Pancreas (tissue), 10 donors: ENCODE data around the gene DIP2C. TPM values are rescaled to one million over a fixed set of nuclear protein-coding genes. Genes with fewer than 3 reads are reported as not detected.
"Not testable (repeated sequence)": the region's sequence is repeated elsewhere in the genome, so short reads cannot be mapped to it uniquely, and the experiment has no call there.

Experiments used
- ATAC-seq, 4 donors: fragments of 200-7000 bp; cut with Tn5 transposase; one replicate each; pipeline versions ENCODE4 v1.8.0 to v1.9.1; 2020; ENCODE audit warnings: mild to moderate bottlenecking in 4 of 4, moderate library complexity in 4 of 4
- DNase-seq, 6 donors: peaks; one replicate each; pipeline ENCODE4 v3.0.0-alpha.2; 2020
- FAIRE-seq: peaks from 2 replicates; lab custom pipeline; 2012; peaks lifted over from hg19 to GRCh38; lab: Jason Lieb, UNC
- H3K27ac ChIP-seq, 4 donors: fragments of 200-600 bp; sonication (generic); 1 replicate in 3 of 4; 2 replicates in 1 of 4; pipeline versions ENCODE4 v1.5.0 to v1.8.0; 2020
- H3K27me3 ChIP-seq, 4 donors: fragments of 200-600 bp; one replicate each; pipeline ENCODE4 v1.8.0; 2021
- H3K36me3 ChIP-seq, 3 donors: fragments of 200-600 bp; sonication (generic) in 1 of 3; one replicate each; pipeline versions ENCODE4 v1.5.0 to v1.8.0; 2020 to 2021
- H3K4me1 ChIP-seq, 3 donors: fragments of 200-600 bp; one replicate each; pipeline ENCODE4 v1.8.0; 2021
- H3K4me3 ChIP-seq, 4 donors: fragments of 200-600 bp; sonication (generic) in 2 of 4; one replicate each; pipeline versions ENCODE4 v1.5.0 to v1.8.0; 2020 to 2021
- H3K9me3 ChIP-seq, 4 donors: fragments of 200-600 bp; one replicate each; pipeline ENCODE4 v1.8.0; 2021
- WGBS, 2 donors: extraction: QIAGEN DNeasy Blood & Tissue Kit; methylation state at CpG; one replicate each; pipeline ENCODE4 v1.1.7; 2013; 5-methylcytosine and 5-hydroxymethylcytosine counted together
- intact Hi-C, 3 donors: fragments of 100-400 bp; cut with DNase I; formaldehyde crosslinking; loops; one replicate each; pipeline versions ENCODE4 v1.11.1 to v1.14.2; 2022
- polyA plus RNA-seq, 2 donors: library from polyadenylated mRNA; stranded (reverse); fragments of 200-250 nt; gene quantifications; one replicate each; pipeline ENCODE4 v1.2.3, GENCODE V29; 2013
- total RNA-seq, 6 donors: library from RNA; stranded (reverse); fragmentation: NEBNext Ultra II Directional in 4 of 6; extraction: Animal tissue kit (Norgen Biotek cat#: 25700) in 4 of 6; gene quantifications; one replicate each; pipeline versions ENCODE4 v1.2.1 to v1.2.4, GENCODE V29; 2021 to 2023
- TF ChIP-seq, protein P1 (sequence below), 4 donors: fragments of 200-600 bp; sonication (generic) in 3 of 4; IDR thresholded peaks; one replicate each; pipeline versions ENCODE4 v1.5.0 to v1.8.0; 2021; ENCODE audit warnings: antibody characterized with exemption in 4 of 4
- donor health status: healthy with polysubstance abuse.
- donor health status: DM: no; HTN: no; CAD: no; lungs with moderate emphysema.
- donor health status: DM: no; HTN: no; CAD: no.
- donor health status: control.
- donor health status: control.
- donor health status: Bipolar disorder and iron deficiency.
- donor health status: DM: yes; HTN: yes; CAD: no.
- donor health status: DM: no; HTN: no; CAD: no.
- donor health status: DM: no; HTN: no; CAD: no.
- donor health status: DM: yes; HTN: yes; CAD: no.

The DIP2C gene
- total and polyA plus RNA-seq, 8 donors, result 4.3 to 11.8 (median 7.3) TPM

DNA sequence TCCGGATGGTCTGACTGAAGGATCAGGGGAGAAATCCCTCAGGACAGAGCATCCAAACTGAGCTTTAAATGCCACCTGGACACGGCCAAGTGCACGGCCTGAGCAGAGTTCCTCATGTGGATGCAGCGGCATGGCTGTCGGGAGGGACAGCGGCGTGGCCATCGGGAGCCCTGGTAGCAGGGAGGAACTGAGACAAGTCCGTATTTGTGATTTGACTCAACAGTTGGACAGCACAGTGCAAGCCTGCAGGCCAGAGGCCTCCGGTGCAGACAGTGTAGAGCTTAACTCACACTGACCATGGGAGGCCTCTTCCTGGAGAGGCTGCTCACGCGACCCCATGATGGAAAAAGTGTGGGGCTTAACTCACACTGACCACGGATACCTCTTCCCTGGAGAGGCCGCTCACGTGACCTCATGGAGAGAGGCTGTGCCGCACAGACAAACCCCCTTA is 207.4 kb downstream of the DIP2C start:
- H3K4me3 ChIP-seq, result no peak overlapping the region
- intact Hi-C loops, result no loop called here
- H3K4me1 ChIP-seq, result peaks cover 0 to 5% (median 0%) of the 10 kb centered on the region in 3 donors
- no peaks in the 10 kb centered on the region for H3K9me3 ChIP-seq
- H3K27ac ChIP-seq, result no peak overlapping the region
- WGBS, 2 donors, result 95 to 97% methylated on average over 16 of the region's 16 CpGs
- peaks cover 0 to 10% (median 0%) of the 10 kb centered on the region in 3 donors for H3K36me3 ChIP-seq
- TF ChIP-seq, protein P1, sequence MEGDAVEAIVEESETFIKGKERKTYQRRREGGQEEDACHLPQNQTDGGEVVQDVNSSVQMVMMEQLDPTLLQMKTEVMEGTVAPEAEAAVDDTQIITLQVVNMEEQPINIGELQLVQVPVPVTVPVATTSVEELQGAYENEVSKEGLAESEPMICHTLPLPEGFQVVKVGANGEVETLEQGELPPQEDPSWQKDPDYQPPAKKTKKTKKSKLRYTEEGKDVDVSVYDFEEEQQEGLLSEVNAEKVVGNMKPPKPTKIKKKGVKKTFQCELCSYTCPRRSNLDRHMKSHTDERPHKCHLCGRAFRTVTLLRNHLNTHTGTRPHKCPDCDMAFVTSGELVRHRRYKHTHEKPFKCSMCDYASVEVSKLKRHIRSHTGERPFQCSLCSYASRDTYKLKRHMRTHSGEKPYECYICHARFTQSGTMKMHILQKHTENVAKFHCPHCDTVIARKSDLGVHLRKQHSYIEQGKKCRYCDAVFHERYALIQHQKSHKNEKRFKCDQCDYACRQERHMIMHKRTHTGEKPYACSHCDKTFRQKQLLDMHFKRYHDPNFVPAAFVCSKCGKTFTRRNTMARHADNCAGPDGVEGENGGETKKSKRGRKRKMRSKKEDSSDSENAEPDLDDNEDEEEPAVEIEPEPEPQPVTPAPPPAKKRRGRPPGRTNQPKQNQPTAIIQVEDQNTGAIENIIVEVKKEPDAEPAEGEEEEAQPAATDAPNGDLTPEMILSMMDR (IDR thresholded peaks at IDR 0.05), result no peak
- DNase-seq (no peak), FAIRE-seq (no peak), ATAC-seq (no peak)
- no peaks in the 10 kb centered on the region for H3K27me3 ChIP-seq

DNA sequence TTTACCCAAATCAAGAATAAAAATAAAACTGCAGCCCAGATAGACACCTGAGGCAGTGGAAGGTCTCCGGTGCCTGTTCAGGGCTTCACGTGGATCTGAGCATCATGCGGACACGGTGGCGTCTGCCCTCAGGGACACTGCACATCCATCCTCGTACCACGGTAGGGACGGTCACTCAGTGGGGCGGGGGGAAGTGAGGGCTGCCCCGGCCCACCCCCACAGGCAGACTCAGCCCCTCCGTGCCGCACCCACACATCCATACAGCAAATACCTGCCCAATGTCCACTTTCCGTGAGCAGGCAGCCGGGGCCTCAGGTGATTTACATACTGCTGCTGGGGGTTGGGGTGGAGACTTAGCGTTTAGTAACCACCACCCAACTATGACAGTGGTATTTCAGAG is 207.8 kb downstream of the DIP2C start:
- Histone ChIP-seq H3K36me3 (peaks cover 0 to 10% (median 0%) of the 10 kb centered on the region in 3 donors), H3K9me3 (no peaks in the 10 kb centered on the region), H3K27ac (no peak overlapping the region), H3K4me1 (peaks cover 0 to 5% (median 0%) of the 10 kb centered on the region in 3 donors), H3K27me3 (no peaks in the 10 kb centered on the region), H3K4me3 (no peak overlapping the region)
- no peak for DNase-seq
- no peak for FAIRE-seq
- ATAC-seq, result no peak
- TF ChIP-seq, protein P1 (IDR thresholded peaks at IDR 0.05), result no peak
- intact Hi-C loops, result no loop called here
- WGBS, 2 donors, result 92% methylated on average over 15 of the region's 15 CpGs

DNA sequence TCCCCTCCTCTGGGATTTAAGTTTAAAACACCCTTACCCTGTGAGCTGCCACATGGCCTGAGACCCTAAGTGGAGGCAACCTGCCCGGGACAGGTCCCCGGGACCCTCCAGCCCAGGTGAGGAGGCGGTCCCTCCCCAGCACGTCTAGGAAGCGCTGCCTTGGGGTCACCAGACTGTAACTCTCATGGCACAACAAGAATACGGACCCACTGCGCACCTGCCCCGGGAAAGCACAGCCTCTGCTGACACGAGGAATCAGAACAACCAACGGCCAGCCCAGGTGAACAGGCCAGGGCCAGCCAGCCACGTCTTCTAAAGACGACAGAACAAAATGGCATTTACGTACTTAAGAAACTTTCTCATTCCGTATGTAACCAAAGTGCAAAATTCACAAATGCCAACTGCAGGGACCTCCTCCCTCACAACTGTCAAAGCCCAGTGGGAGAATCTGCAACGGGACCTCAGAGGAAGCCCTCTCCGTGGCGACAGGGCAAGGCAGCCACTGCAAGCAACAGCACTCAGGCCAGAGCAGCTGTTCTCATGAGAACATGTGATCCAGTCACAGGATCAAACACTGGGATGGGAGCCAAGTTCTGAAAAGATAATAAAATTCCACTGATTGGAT is 208.4 kb downstream of the DIP2C start:
- 55 to 56% methylated on average over 17 of the region's 17 CpGs for WGBS, 2 donors
- H3K36me3 ChIP-seq, result peaks cover 0 to 10% (median 0%) of the 10 kb centered on the region in 3 donors
- H3K27me3 ChIP-seq, result no peaks in the 10 kb centered on the region
- TF ChIP-seq, protein P1 (IDR thresholded peaks at IDR 0.05), result no peak
- intact Hi-C loops, result no loop called here
- no peak overlapping the region for H3K4me3 ChIP-seq
- H3K9me3 ChIP-seq, result no peaks in the 10 kb centered on the region
- ATAC-seq (peak; percentile 65 to 81 (median 72)), FAIRE-seq (no peak), DNase-seq (peak in 2 of 6 donors; percentile 41 to 56)
- H3K4me1 ChIP-seq, result peaks cover 0 to 5% (median 0%) of the 10 kb centered on the region in 3 donors
- no peak overlapping the region for H3K27ac ChIP-seq

DNA sequence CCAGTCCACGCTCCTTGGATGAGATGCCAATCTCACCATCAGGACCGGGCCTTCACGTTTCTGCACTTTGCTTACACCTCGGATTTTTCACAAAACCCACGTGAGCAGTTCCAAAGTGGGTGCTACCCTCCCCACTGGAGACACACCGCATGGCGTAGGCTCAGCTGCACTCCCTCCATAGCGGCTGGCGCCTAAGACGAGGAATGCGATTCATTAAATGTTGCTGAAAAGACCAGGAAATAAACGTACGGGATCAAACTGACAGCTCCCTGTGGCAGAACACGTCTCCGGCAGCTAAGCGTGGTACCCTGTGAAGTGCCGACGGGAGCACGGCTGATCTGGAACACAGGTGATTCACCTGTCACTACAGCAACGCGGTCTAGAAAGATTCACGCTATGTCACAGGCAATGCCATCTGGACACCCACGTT is 209.0 kb downstream of the DIP2C start:
- TF ChIP-seq, protein P1 (IDR thresholded peaks at IDR 0.05), result no peak
- no peak overlapping the region for H3K27ac ChIP-seq
- WGBS, 2 donors, result 93 to 94% methylated on average over 23 of the region's 23 CpGs

DNA sequence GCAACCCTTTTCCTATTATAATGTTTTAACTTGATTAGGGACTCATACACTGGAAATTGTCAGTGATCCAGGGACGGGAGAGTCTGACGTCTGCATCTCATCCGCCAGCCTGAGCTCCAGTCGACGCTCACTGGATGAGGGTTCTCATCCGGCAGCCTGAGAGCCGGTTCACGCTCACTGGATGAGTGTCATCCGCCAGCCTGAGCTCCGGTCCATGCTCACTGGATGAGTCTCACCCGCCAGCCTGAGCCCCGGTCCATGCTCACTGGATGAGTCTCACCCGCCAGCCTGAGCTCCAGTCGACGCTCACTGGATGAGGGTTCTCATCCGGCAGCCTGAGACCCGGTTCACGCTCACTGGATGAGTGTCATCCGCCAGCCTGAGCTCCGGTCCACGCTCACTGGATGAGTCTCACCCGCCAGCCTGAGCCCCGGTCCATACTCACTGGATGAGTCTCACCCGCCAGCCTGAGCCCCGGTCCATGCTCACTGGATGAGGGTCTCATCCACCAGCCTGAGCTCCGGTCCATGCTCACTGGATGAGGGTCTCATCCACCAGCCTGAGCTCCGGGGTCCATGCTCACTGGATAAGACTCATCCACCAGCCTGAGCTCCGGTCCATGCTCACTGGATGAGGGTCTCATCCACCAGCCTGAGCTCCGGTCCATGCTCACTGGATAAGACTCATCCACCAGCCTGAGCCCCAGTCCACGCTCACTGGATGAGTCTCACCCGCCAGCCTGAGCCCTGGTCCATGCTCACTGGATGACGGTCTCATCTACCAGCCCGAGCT is 209.6 kb downstream of the DIP2C start:
- H3K27me3 ChIP-seq, ATAC-seq, H3K4me3 ChIP-seq, H3K4me1 ChIP-seq, DNase-seq, intact Hi-C loops, H3K27ac ChIP-seq, H3K9me3 ChIP-seq, FAIRE-seq: not testable (repeated sequence)
- peaks cover 0 to 10% (median 0%) of the 10 kb centered on the region in 3 donors for H3K36me3 ChIP-seq
- WGBS, 2 donors, result 97 to 99% methylated on average over 33 of the region's 33 CpGs

More for the DNA sequence above, 209.0 kb downstream of the DIP2C start:
- no peak for FAIRE-seq
- no peak overlapping the region for H3K4me3 ChIP-seq
- H3K9me3 ChIP-seq, result no peaks in the 10 kb centered on the region
- peaks cover 0 to 10% (median 0%) of the 10 kb centered on the region in 3 donors for H3K36me3 ChIP-seq
- peaks cover 0 to 5% (median 0%) of the 10 kb centered on the region in 3 donors for H3K4me1 ChIP-seq
- DNase-seq, result no peak
- intact Hi-C loops, result no loop called here
- peak in 1 of 4 donors; percentile 44 for ATAC-seq
- no peaks in the 10 kb centered on the region for H3K27me3 ChIP-seq
